Heart left ventricle (tissue), 16 donors: Measurements from ENCODE around the gene SPACA4. TPM values are rescaled to one million over a fixed set of nuclear protein-coding genes. Genes with fewer than 3 reads are reported as not detected.

Experiments used
- ATAC-seq, 4 donors: fragments of 200-7000 bp; cut with Tn5 transposase; one replicate each; pipeline ENCODE4 v1.9.1; 2020 to 2022; ENCODE audit warnings: moderate library complexity in 4 of 4, mild to moderate bottlenecking in 3 of 4, moderate number of reproducible peaks in 1 of 4
- DNase-seq, 5 donors: peaks; one replicate each; pipeline ENCODE4 v3.0.0-alpha.2; 2020
- H3K27ac ChIP-seq, 12 donors: fragments of 200-600 bp; sonication (generic) in 4 of 12; one replicate each; pipeline versions ENCODE4 v1.5.0 to v1.8.0; 2016 to 2022; ENCODE audit warnings: mild to moderate bottlenecking in 2 of 12
- H3K27me3 ChIP-seq, 9 donors: fragments of 200-600 bp; sonication (generic) in 2 of 9; one replicate each; pipeline versions ENCODE4 v1.5.1 to v1.8.0; 2016 to 2022; ENCODE audit warnings: mild to moderate bottlenecking in 3 of 9
- H3K36me3 ChIP-seq, 9 donors: fragments of 200-600 bp; sonication (generic) in 2 of 9; one replicate each; pipeline versions ENCODE4 v1.5.0 to v1.8.0; 2018 to 2022; ENCODE audit warnings: mild to moderate bottlenecking in 2 of 9
- H3K4me1 ChIP-seq, 12 donors: fragments of 200-600 bp; sonication (generic) in 4 of 12; one replicate each; pipeline versions ENCODE4 v1.5.0 to v1.8.0; 2016 to 2022; ENCODE audit warnings: mild to moderate bottlenecking in 3 of 12
- H3K4me3 ChIP-seq, 12 donors: fragments of 200-600 bp; sonication (generic) in 4 of 12; one replicate each; pipeline versions ENCODE4 v1.5.0 to v1.8.0; 2017 to 2022; ENCODE audit warnings: mild to moderate bottlenecking in 9 of 12, moderate library complexity in 4 of 12
- H3K9me3 ChIP-seq, 12 donors: fragments of 200-600 bp; sonication (generic) in 4 of 12; one replicate each; pipeline versions ENCODE4 v1.5.0 to v1.8.0; 2016 to 2022; ENCODE audit warnings: mild to moderate bottlenecking in 1 of 12
- CTCF ChIP-seq, 12 donors: fragments of 200-600 bp; sonication (generic) in 4 of 12; IDR thresholded peaks; one replicate each; pipeline versions ENCODE4 v1.5.0 to v1.8.0; 2018 to 2022; ENCODE audit warnings: antibody characterized with exemption in 12 of 12, mild to moderate bottlenecking in 5 of 12
- POLR2A ChIP-seq, 2 donors: fragments of 450-650 bp; IDR thresholded peaks; one replicate each; pipeline ENCODE4 v1.6.1; 2017; ENCODE audit warnings: antibody characterized with exemption in 2 of 2, mild to moderate bottlenecking in 2 of 2, moderate library complexity in 2 of 2
- WGBS, 4 donors: extraction: QIAGEN DNeasy Blood & Tissue Kit in 2 of 4; methylation state at CpG; one replicate each; pipeline versions ENCODE4 v1.1.5 to v1.1.7; 2013 to 2018; 5-methylcytosine and 5-hydroxymethylcytosine counted together
- intact Hi-C, 10 donors: fragments of 100-400 bp; cut with DNase I; formaldehyde crosslinking; loops; one replicate each; pipeline versions ENCODE4 v1.11.1 to v1.14.2; 2022
- polyA plus RNA-seq, 2 donors: library from polyadenylated mRNA; stranded (reverse); fragments of 200-250 nt; gene quantifications; one replicate each; pipeline ENCODE4 v1.2.3, GENCODE V29; 2013
- total RNA-seq, 9 donors: library from RNA; depleted of rRNA in 2 of 9; stranded (reverse); fragments of >200 nt in 2 of 9; fragmentation: NEBNext Ultra II Directional in 3 of 9; extraction: Animal tissue kit (Norgen Biotek cat#: 25700) in 3 of 9; gene quantifications; one replicate each; pipeline versions ENCODE4 v1.1.0 to v1.2.4, GENCODE V29; 2016 to 2023
- donor health status: ischemic (EF 13 %, LVEDD 7.1; RV severe dilation, severe dysfunction).
- donor health status: healthy with polysubstance abuse.
- donor health status: DM: no; HTN: yes; CAD: no.
- donor health status: DM: no; HTN: no; CAD: no.
- donor health status: ischemic (EF 25% LVEDD 6.9; RV normal size, moderate dysfunction).
- donor health status: ischemic (EF 25% LVEDD 5.7; RV mildly dilated, moderate dysfunction).
- donor health status: healthy.
- donor health status: DM: yes; HTN: yes; CAD: no.
- donor health status: ischemic (EF 35%, LVEDD 5.7; RV mildly dilated, moderate dysfunction).
- donor health status: nonischemic (EF 11% LVEDD 7.7; RV severe dilation, severe dysfunction).
- donor health status: DM: yes; HTN: yes; CAD: no.
- donor health status: PGD.
- donor health status: ischemic (EF 29% LVEDD 5.4; RV normal size, mild dysfunction).
- donor health status: nonischemic (EF 23%, LVEDD 6.1; RV moderate dilation, normal function).

SPACA4 gene
- total and polyA plus RNA-seq, 11 donors = not detected

GRCh38 chr19:48624067-48624594 lies 17.6 kb downstream of the SPACA4 start:
- ATAC-seq (peak; percentile 82 to 87 (median 84)), DNase-seq (peak; percentile 98 to 99 (median 99))
- Histone ChIP-seq H3K27ac (peak overlapping the region in 11 of 12 donors; percentile 61 to 92 (median 68)), H3K4me1 (peaks cover 0 to 54% (median 28%) of the 10 kb centered on the region in 12 donors), H3K27me3 (peaks cover 0 to 2% (median 0%) of the 10 kb centered on the region in 9 donors), H3K36me3 (peaks cover 0 to 22% (median 12%) of the 10 kb centered on the region in 9 donors), H3K4me3 (peak overlapping the region; percentile 33 to 64 (median 52)), H3K9me3 (no peaks in the 10 kb centered on the region)
- 1 to 2% (median 1%) methylated on average over 30 to 40 of the region's 40 CpGs for WGBS, 4 donors
- intact Hi-C loops = loop anchor here in 1 of 10 donors (10.0 kb wide), 1 partner anchor 1021 kb away; the partner anchor contains the start of genes RRAS and SCAF1
- TF ChIP-seq POLR2A (IDR thresholded peaks at IDR 0.05) (no peak), CTCF (IDR thresholded peaks at IDR 0.05) (no peak)

- peak overlapping the region in 9 of 12 donors; percentile 44 to 64 (median 56) for H3K4me3 ChIP-seq
- intact Hi-C loops = loop anchor here in 2 of 10 donors (5.0 to 10.0 kb wide), 2 partner anchors 878 to 1020 kb away; partner anchors contain the start of genes NOP53 (in 1 of the 2), RRAS (in 1 of the 2) and SCAF1 (in 1 of the 2)
- H3K9me3 ChIP-seq = no peaks in the 10 kb centered on the region
- TF ChIP-seq CTCF (IDR thresholded peaks at IDR 0.05) = no peak
- TF ChIP-seq POLR2A (IDR thresholded peaks at IDR 0.05) = no peak
- no peaks in the 10 kb centered on the region for H3K27me3 ChIP-seq
- H3K4me1 ChIP-seq = peaks cover 0 to 51% (median 26%) of the 10 kb centered on the region in 12 donors
- peak overlapping the region in 6 of 12 donors; percentile 14 to 83 (median 68) for H3K27ac ChIP-seq
- peak in 1 of 5 donors; percentile 39 for DNase-seq
- 52 to 58% (median 54%) methylated on average over 24 of the region's 24 CpGs for WGBS, 4 donors
- H3K36me3 ChIP-seq = peaks cover 0 to 28% (median 16%) of the 10 kb centered on the region in 9 donors
- no peak for ATAC-seq
Measured at GRCh38 chr19:48624791-48625723, 18.5 kb downstream of the SPACA4 start.

GRCh38 chr19:48625891-48626327 lies 19.4 kb downstream of the SPACA4 start:
- Histone ChIP-seq H3K27me3 (no peaks in the 10 kb centered on the region), H3K4me1 (peaks cover 3 to 51% (median 33%) of the 10 kb centered on the region in 12 donors), H3K4me3 (no peak overlapping the region), H3K27ac (no peak overlapping the region), H3K36me3 (peaks cover 0 to 34% (median 13%) of the 10 kb centered on the region in 9 donors), H3K9me3 (no peaks in the 10 kb centered on the region)
- DNase-seq (peak in 1 of 5 donors; percentile 41), ATAC-seq (no peak)
- whole genome bisulfite sequencing, 4 donors = 90 to 94% (median 92%) methylated on average over 17 to 30 of the region's 30 CpGs
- intact Hi-C loops = loop anchor here in 2 of 10 donors (5.0 to 10.0 kb wide), 2 partner anchors 879 to 1019 kb away; partner anchors contain the start of genes NOP53 (in 1 of the 2), RRAS (in 1 of the 2) and SCAF1 (in 1 of the 2)
- TF ChIP-seq POLR2A (IDR thresholded peaks at IDR 0.05) = no peak
- TF ChIP-seq CTCF (IDR thresholded peaks at IDR 0.05) = no peak
